RWPE1 (cell line): ENCODE measurements around the gene MKRN2OS.

Experiments used
- CTCF ChIA-PET: fragments of 350-600 bp; sonication (Branson Sonifier 250); formaldehyde crosslinking; extraction: SDS; loops from one replicate; lab custom pipeline; 2021; lab: Yijun Ruan, JAX
- POLR2A ChIA-PET: fragments of 400-600 bp; formaldehyde crosslinking; extraction: SDS; loops from one replicate; lab custom pipeline; 2020; ENCODE audit warnings: antibody characterized with exemption; ENCODE audit not compliant: low non-redundant PET; lab: Yijun Ruan, JAX
- DNase-seq: peaks from one replicate; pipeline ENCODE4 v3.0.0; 2012; ENCODE audit warnings: low spot score
- H3K27ac ChIP-seq: fragments of 450-650 bp; 2 replicates; pipeline ENCODE4 v1.5.1; 2017
- CTCF ChIP-seq: fragments of 450-650 bp; conservative IDR thresholded peaks from 2 replicates; pipeline ENCODE4 v1.5.1; 2017; ENCODE audit warnings: low read depth, mild to moderate bottlenecking

MKRN2OS gene

GRCh38 chr3:12545473-12545791, at the start of gene MKRN2OS:
MKRN2OS (minus strand) TSS chr3:12545499; CDS start chr3:12545464, 35 bp downstream.
- TF ChIP-seq CTCF: no peak
- CTCF ChIA-PET: no interaction called here
- peak; percentile 70 for DNase-seq
- POLR2A ChIA-PET: no interaction called here
- H3K27ac ChIP-seq: no peak within 1 kb of the TSS

- DNase-seq: no peak
- no peak overlapping the region for H3K27ac ChIP-seq
- ChIA-PET POLR2A (interaction anchor here (0.6 kb wide), 1 partner anchor 15 kb away, joined by 9 read pairs; no protein-coding TSS in a partner anchor), CTCF (no interaction called here)
- no peak for TF ChIP-seq CTCF
Measured at GRCh38 chr3:12593473-12593872, 48.2 kb upstream of the MKRN2OS start.

- ChIA-PET CTCF (no interaction called here), POLR2A (no interaction called here)
- no peak overlapping the region for H3K27ac ChIP-seq
- no peak for DNase-seq
- no peak for TF ChIP-seq CTCF
Measured at GRCh38 chr3:12591997-12592715, 46.9 kb upstream of the MKRN2OS start.

- ChIA-PET POLR2A (no interaction called here), CTCF (no interaction called here)
- no peak for DNase-seq
- H3K27ac ChIP-seq: no peak overlapping the region
- TF ChIP-seq CTCF: no peak
Measured at GRCh38 chr3:12591456-12591855, 46.2 kb upstream of the MKRN2OS start.

GRCh38 chr3:12590096-12590495, 44.8 kb upstream of the MKRN2OS start:
- no peak for TF ChIP-seq CTCF
- no peak overlapping the region for H3K27ac ChIP-seq
- CTCF ChIA-PET: no interaction called here
- POLR2A ChIA-PET: no interaction called here
- DNase-seq: no peak

GRCh38 chr3:12588039-12589009, 43.0 kb upstream of the MKRN2OS start:
- DNase-seq: peak; percentile 42
- ChIA-PET POLR2A (no interaction called here), CTCF (no interaction called here)
- no peak overlapping the region for H3K27ac ChIP-seq
- no peak for TF ChIP-seq CTCF
